B cell (primary cell): ENCODE results near the gene NAPB. TPM values are rescaled to one million over a fixed set of nuclear protein-coding genes. Genes with fewer than 3 reads are reported as not detected.
"Not testable (repeated sequence)": the region's sequence is repeated elsewhere in the genome, so short reads cannot be mapped to it uniquely, and the experiment has no call there.

Source experiments
- ATAC-seq: fragments of 200-7000 bp; cut with Tn5 transposase; one replicate; pipeline ENCODE4 v1.10.0; 2021; ENCODE audit warnings: low read depth, mild to moderate bottlenecking, moderate number of reproducible peaks, moderate library complexity
- CTCF ChIA-PET: fragments of 350-600 bp; sonication (Branson Sonifier 250); formaldehyde crosslinking; loops from one replicate; lab custom pipeline; 2021; ENCODE audit warnings: antibody characterized with exemption, inconsistent platforms; lab: Charles Lee
- POLR2A ChIA-PET: fragments of 350-600 bp; sonication (Branson Sonifier 250); formaldehyde crosslinking; loops from one replicate; lab custom pipeline; 2021; ENCODE audit warnings: antibody characterized with exemption; lab: Charles Lee
- DNase-seq: peaks from one replicate; pipeline ENCODE4 v3.0.0; 2013
- H2AFZ ChIP-seq: 2 replicates; pipeline ENCODE4 v1.6.1; 2012; ENCODE audit warnings: mild to moderate bottlenecking, low read depth, low read length; ENCODE audit not compliant: insufficient read depth, poor library complexity, severe bottlenecking
- H3K27ac ChIP-seq, 2 donors: 1 replicate in 1 of 2; 2 replicates in 1 of 2; pipeline ENCODE4 v1.5.1; 2012 to 2013; ENCODE audit warnings: low read length in 2 of 2, mild to moderate bottlenecking in 2 of 2, moderate library complexity in 1 of 2
- H3K27me3 ChIP-seq, 4 experiments: fragments of 200-600 bp in 1 of 4; sonication (generic) in 1 of 4; replicated peaks in 1 of 4; 1 replicate in 2 of 4; 2 replicates in 2 of 4; pipeline versions ENCODE4 v1.6.1 to v1.7.0; 2013 to 2016; ENCODE audit warnings: low read length in 3 of 4, mild to moderate bottlenecking in 2 of 4, mixed read lengths in 1 of 4, moderate library complexity in 1 of 4; ENCODE audit not compliant: insufficient read depth in 4 of 4, control insufficient read depth in 3 of 4; ENCODE audit errors: control extremely low read depth in 1 of 4
- H3K36me3 ChIP-seq, 2 experiments: replicated peaks in 1 of 2; 1 replicate in 1 of 2; 2 replicates in 1 of 2; pipeline versions ENCODE4 v1.6.1 to v1.7.1; 2013; ENCODE audit warnings: low read length in 1 of 2; ENCODE audit not compliant: insufficient read depth in 2 of 2, control insufficient read depth in 1 of 2; ENCODE audit errors: control extremely low read depth in 1 of 2, extremely low read depth in 1 of 2
- H3K4me1 ChIP-seq, 2 donors: fragments of 200-600 bp in 1 of 2; sonication (generic) in 1 of 2; 1 replicate in 1 of 2; 2 replicates in 1 of 2; pipeline versions ENCODE4 v1.5.1 to v1.6.1; 2013 to 2017; ENCODE audit warnings: low read length in 2 of 2; ENCODE audit not compliant: control insufficient read depth in 2 of 2, insufficient read depth in 2 of 2
- H3K4me2 ChIP-seq: replicated peaks from 2 replicates; pipeline ENCODE3; 2012; ENCODE audit warnings: mild to moderate bottlenecking, low read depth, low read length; ENCODE audit not compliant: poor library complexity, severe bottlenecking
- H3K4me3 ChIP-seq, 5 experiments: fragments of 200-600 bp in 1 of 5; sonication (generic) in 1 of 5; 1 replicate in 3 of 5; 2 replicates in 2 of 5; pipeline versions ENCODE4 v1.5.1 to v1.7.0; 2011 to 2016; ENCODE audit warnings: low read length in 4 of 5, mild to moderate bottlenecking in 4 of 5, low read depth in 2 of 5, control low read depth in 1 of 5, moderate library complexity in 1 of 5; ENCODE audit not compliant: insufficient read depth in 1 of 5; ENCODE audit errors: control extremely low read depth in 1 of 5, extremely low read depth in 1 of 5
- H3K79me2 ChIP-seq: fragments of 200-600 bp; sonication (generic); one replicate; pipeline ENCODE4 v1.6.0; 2016; ENCODE audit warnings: low read length; ENCODE audit not compliant: control insufficient read depth, insufficient read depth
- H3K9ac ChIP-seq: fragments of 200-600 bp; sonication (generic); 2 replicates; pipeline ENCODE4 v1.6.1; 2017; ENCODE audit warnings: mild to moderate bottlenecking, low read length, moderate library complexity
- H3K9me3 ChIP-seq, 3 donors: one replicate each; pipeline versions ENCODE4 v1.6.1 to v1.7.1; 2013; ENCODE audit warnings: low read length in 2 of 3; ENCODE audit not compliant: control insufficient read depth in 2 of 3, insufficient read depth in 1 of 3; ENCODE audit errors: control extremely low read depth in 1 of 3
- H4K20me1 ChIP-seq: 2 replicates; pipeline ENCODE4 v1.6.0; 2012; ENCODE audit warnings: mild to moderate bottlenecking, low read length; ENCODE audit not compliant: insufficient read depth, control insufficient read depth, poor library complexity, severe bottlenecking
- H3K27ac Mint-ChIP-seq: one replicate; pipeline ENCODE4 v1.8.0; 2021; ENCODE audit warnings: mixed read lengths
- H3K27me3 Mint-ChIP-seq: one replicate; pipeline ENCODE4 v1.8.0; 2021; ENCODE audit warnings: mixed read lengths
- H3K4me1 Mint-ChIP-seq: one replicate; pipeline ENCODE4 v1.8.0; 2021; ENCODE audit warnings: mixed read lengths
- H3K4me3 Mint-ChIP-seq: one replicate; pipeline ENCODE4 v1.8.0; 2021; ENCODE audit warnings: mixed read lengths
- H3K9me3 Mint-ChIP-seq: one replicate; pipeline ENCODE4 v1.8.0; 2022; ENCODE audit warnings: mixed read lengths; ENCODE audit not compliant: insufficient read depth
- EZH2 ChIP-seq: IDR thresholded peaks from 2 replicates; pipeline ENCODE4 v1.6.1; 2012; ENCODE audit warnings: borderline replicate concordance, low read depth, mild to moderate bottlenecking, moderate library complexity, low read length; ENCODE audit not compliant: insufficient read depth, poor library complexity, severe bottlenecking
- WGBS: methylation state at CpG from one replicate; pipeline ENCODE4 v1.1.5; 2013; ENCODE audit warnings: missing lambda C conversion rate; ENCODE audit not compliant: insufficient coverage; 5-methylcytosine and 5-hydroxymethylcytosine counted together
- intact Hi-C: fragments of 100-400 bp; cut with micrococcal nuclease; formaldehyde crosslinking; loops from one replicate; pipeline ENCODE4 v1.10.0; 2022
- polyA minus RNA-seq: library from RNA; depleted of rRNA, polyadenylated mRNA; stranded (reverse); fragments of >200 nt; gene quantifications from 2 replicates; pipeline ENCODE4 v1.2.3, GENCODE V29; 2012
- polyA plus RNA-seq: library from polyadenylated mRNA; depleted of rRNA; stranded (reverse); fragments of >200 nt; gene quantifications from 2 replicates; pipeline ENCODE4 v1.2.3, GENCODE V29; 2012
- total RNA-seq, 2 donors: library from RNA; stranded (reverse); fragments of 120-200 nt in 1 of 2; gene quantifications; 1 replicate in 1 of 2; 2 replicates in 1 of 2; pipeline versions ENCODE4 v1.2.3 to v1.2.4, GENCODE V29; 2013 to 2022
- TF ChIP-seq, protein P1 (sequence below): fragments of 200-600 bp; IDR thresholded peaks from one replicate; pipeline ENCODE4 v1.8.0; 2022; ENCODE audit warnings: antibody characterized with exemption, mild to moderate bottlenecking

Gene NAPB
- 13.0 and 16.6 TPM in 2 replicates for total RNA-seq
- 12.7 TPM for total RNA-seq (2013)
- 4.1 and 12.2 TPM in 2 replicates for polyA plus RNA-seq
- 3.1 and 7.8 TPM in 2 replicates for polyA minus RNA-seq

DNA sequence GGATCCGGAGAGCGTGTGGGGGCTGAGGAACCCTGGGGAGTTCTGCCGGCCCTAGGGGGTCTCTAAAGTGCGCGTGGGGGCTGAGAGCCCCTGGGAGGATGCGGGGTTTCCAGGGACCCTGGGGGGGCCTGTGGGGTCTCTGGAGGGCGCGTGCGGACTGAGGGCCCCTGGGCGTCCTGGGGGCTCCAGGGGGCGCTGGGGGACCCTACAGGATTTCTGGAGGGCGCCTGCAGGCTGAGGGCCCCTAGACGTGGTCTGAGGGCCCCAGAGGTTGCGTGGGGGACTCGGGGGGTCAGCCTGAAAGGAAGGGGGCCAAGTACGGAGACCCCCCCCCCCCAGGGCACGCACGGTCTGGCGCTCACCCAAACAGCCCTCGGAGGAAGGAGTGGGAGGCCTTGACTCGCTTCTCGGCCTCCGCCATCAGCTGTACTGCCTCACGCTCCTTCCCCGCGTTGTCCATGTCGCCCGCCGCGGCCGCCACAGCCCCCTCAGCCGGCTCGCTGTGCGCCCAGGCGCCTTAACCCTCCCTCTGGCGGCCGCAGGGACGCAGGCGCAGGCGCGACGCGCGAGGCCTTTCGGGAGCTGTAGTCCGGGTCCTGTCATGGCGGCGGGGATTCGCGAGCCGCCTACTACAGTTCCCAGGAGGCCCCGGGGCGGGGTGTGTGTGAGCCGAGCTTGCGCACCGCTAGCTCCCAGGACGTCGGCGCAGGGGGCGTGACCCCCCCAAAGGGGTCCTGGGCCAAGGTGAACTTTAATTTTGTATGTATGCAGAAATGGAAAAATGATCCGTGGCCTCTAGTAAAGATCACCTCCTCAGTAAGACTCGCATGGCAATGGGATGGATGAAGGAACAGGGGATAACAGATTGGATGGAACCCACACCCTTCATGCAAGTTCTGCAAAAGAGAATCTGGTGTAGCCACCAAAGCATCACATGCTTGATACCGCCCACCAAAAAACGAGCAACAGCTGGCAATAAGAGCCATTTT lies at the start of gene NAPB:
Gene NAPB (minus strand): TSS at position 546 of the 989 bp plus-strand sequence. CDS start 86 bp downstream, at position 460.
- Mint-ChIP-seq H3K27ac (peak within 1 kb of the TSS; percentile 90), H3K4me3 (peak within 1 kb of the TSS; percentile 91), H3K4me1 (peaks cover 21% of the 10 kb centered on the region), H3K9me3 (no peaks in the 10 kb centered on the region), H3K27me3 (peaks cover 14% of the 10 kb centered on the region)
- under 1% methylated on average over 59 of the region's 64 CpGs for WGBS
- peak within 1 kb of the TSS; percentile 99 for H3K4me2 ChIP-seq
- H3K36me3 ChIP-seq, result no peaks in the 10 kb centered on the region
- H3K4me3 ChIP-seq, result peak within 1 kb of the TSS; percentile 50 to 92 (median 85)
- ChIA-PET CTCF (interaction anchor here (0.6 to 2.5 kb wide), 11 partner anchors 14 to 78 kb away, joined by 3 to 36 read pairs (median 3); partner anchors contain the start of gene NXT1), POLR2A (interaction anchor here (1.1 kb wide), 1 partner anchor 71 kb away, joined by 18 read pairs; the partner anchor contains the start of gene NXT1)
- H3K4me1 ChIP-seq, result peaks cover 13 to 14% of the 10 kb centered on the region in 2 donors
- H3K79me2 ChIP-seq, result peaks cover 42% of the 10 kb centered on the region
- H3K27me3 ChIP-seq, result no peaks in the 10 kb centered on the region
- intact Hi-C loops, result loop anchor here (1.0 to 5.0 kb wide), 2 partner anchors 63 to 1971 kb away; partner anchors contain the start of gene ABHD12
- ATAC-seq (peak; percentile 98), DNase-seq (peak; percentile 92)
- no peak for TF ChIP-seq EZH2
- TF ChIP-seq, protein P1, sequence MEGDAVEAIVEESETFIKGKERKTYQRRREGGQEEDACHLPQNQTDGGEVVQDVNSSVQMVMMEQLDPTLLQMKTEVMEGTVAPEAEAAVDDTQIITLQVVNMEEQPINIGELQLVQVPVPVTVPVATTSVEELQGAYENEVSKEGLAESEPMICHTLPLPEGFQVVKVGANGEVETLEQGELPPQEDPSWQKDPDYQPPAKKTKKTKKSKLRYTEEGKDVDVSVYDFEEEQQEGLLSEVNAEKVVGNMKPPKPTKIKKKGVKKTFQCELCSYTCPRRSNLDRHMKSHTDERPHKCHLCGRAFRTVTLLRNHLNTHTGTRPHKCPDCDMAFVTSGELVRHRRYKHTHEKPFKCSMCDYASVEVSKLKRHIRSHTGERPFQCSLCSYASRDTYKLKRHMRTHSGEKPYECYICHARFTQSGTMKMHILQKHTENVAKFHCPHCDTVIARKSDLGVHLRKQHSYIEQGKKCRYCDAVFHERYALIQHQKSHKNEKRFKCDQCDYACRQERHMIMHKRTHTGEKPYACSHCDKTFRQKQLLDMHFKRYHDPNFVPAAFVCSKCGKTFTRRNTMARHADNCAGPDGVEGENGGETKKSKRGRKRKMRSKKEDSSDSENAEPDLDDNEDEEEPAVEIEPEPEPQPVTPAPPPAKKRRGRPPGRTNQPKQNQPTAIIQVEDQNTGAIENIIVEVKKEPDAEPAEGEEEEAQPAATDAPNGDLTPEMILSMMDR, result peak; percentile 44
- H4K20me1 ChIP-seq, result no peaks in the 10 kb centered on the region
- H3K9me3 ChIP-seq, result no peaks in the 10 kb centered on the region
- peak within 1 kb of the TSS; percentile 50 to 80 for H3K27ac ChIP-seq
- peak within 1 kb of the TSS; percentile 90 for H3K9ac ChIP-seq
- peak within 1 kb of the TSS; percentile 82 for H2AFZ ChIP-seq

DNA sequence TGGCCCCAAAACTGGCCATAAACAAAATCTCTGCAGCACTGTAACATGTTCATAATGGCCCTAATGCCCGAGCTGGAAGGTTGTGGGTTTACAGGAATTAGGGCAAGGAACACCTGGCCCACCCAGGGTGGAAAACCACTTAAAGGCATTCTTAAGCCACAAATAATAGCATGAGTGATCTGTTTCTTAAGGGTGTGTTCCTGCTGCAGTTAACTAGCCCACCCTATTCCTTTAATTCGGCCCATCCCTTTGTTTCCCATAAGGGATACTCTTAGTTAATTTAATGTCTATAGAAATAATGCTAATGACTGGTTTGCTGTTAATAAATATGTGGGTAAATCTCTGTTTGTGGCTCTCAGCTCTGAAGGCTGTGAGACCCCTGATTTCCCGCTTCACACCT lies 45.7 kb upstream of the NAPB start:
- ATAC-seq, H2AFZ ChIP-seq, CTCF ChIA-PET, H3K27me3 ChIP-seq, H3K4me2 ChIP-seq, H3K4me3 Mint-ChIP-seq, H3K4me1 Mint-ChIP-seq, H3K27ac Mint-ChIP-seq, H3K36me3 ChIP-seq, H3K4me3 ChIP-seq, DNase-seq, H3K9ac ChIP-seq, H4K20me1 ChIP-seq, H3K27ac ChIP-seq, H3K79me2 ChIP-seq, POLR2A ChIA-PET, intact Hi-C loops, H3K4me1 ChIP-seq: not testable (repeated sequence)
- peaks cover 12% of the 10 kb centered on the region for H3K27me3 Mint-ChIP-seq
- 40% methylated on average over 1 of the region's 3 CpGs for WGBS
- H3K9me3 ChIP-seq, result peaks cover 10 to 18% (median 17%) of the 10 kb centered on the region in 3 donors
- H3K9me3 Mint-ChIP-seq, result peaks cover 11% of the 10 kb centered on the region
